Liver (tissue), 9 donors: ENCODE measurements around the gene LUC7L3. TPM values are rescaled to one million over a fixed set of nuclear protein-coding genes. Genes with fewer than 3 reads are reported as not detected.

Experiments
- DNase-seq: peaks from one replicate; pipeline ENCODE4 v3.0.0-alpha.2; 2017; ENCODE audit warnings: low spot score
- H3K27ac ChIP-seq, 2 donors: one replicate each; pipeline ENCODE4 v1.7.0; 2013; ENCODE audit warnings: inconsistent platforms in 2 of 2, low read length in 2 of 2, control low read depth in 1 of 2, low read depth in 1 of 2, mild to moderate bottlenecking in 1 of 2
- H3K27me3 ChIP-seq, 4 donors: one replicate each; pipeline versions ENCODE4 v1.6.1 to v1.7.0; 2013; ENCODE audit warnings: low read length in 3 of 4, inconsistent platforms in 1 of 4, mild to moderate bottlenecking in 1 of 4, moderate library complexity in 1 of 4; ENCODE audit not compliant: control insufficient read depth in 4 of 4, insufficient read depth in 4 of 4
- H3K36me3 ChIP-seq, 4 donors: one replicate each; pipeline versions ENCODE4 v1.6.1 to v1.7.0; 2013; ENCODE audit warnings: low read length in 3 of 4, mild to moderate bottlenecking in 3 of 4, low read depth in 1 of 4, moderate library complexity in 1 of 4; ENCODE audit not compliant: control insufficient read depth in 4 of 4, insufficient read depth in 3 of 4
- H3K4me1 ChIP-seq, 4 donors: one replicate each; pipeline versions ENCODE4 v1.6.1 to v1.7.0; 2013; ENCODE audit warnings: low read length in 3 of 4, mild to moderate bottlenecking in 3 of 4, moderate library complexity in 1 of 4; ENCODE audit not compliant: control insufficient read depth in 4 of 4, insufficient read depth in 4 of 4
- H3K4me3 ChIP-seq, 3 donors: one replicate each; pipeline versions ENCODE4 v1.6.1 to v1.7.0; 2013; ENCODE audit warnings: low read length in 3 of 3, control low read depth in 1 of 3, low read depth in 1 of 3, mild to moderate bottlenecking in 1 of 3
- H3K9ac ChIP-seq, 2 donors: one replicate each; pipeline ENCODE4 v1.7.0; 2013; ENCODE audit warnings: low read length in 2 of 2, mild to moderate bottlenecking in 2 of 2, moderate library complexity in 2 of 2, control low read depth in 1 of 2, low read depth in 1 of 2
- H3K9me3 ChIP-seq, 4 donors: one replicate each; pipeline versions ENCODE4 v1.6.1 to v1.7.0; 2013; ENCODE audit warnings: low read length in 3 of 4; ENCODE audit not compliant: control insufficient read depth in 4 of 4
- CTCF ChIP-seq: fragments of 150-350 bp; IDR thresholded peaks from 2 replicates; pipeline ENCODE4 v1.5.1; 2017; ENCODE audit warnings: improper control_type of control experiment, low read depth, low read length; ENCODE audit not compliant: missing input control
- FOXA2 ChIP-seq: IDR thresholded peaks from 2 replicates; pipeline ENCODE4 v1.6.1; 2016; ENCODE audit warnings: antibody characterized with exemption
- GABPA ChIP-seq, 2 donors: IDR thresholded peaks in 1 of 2; conservative IDR thresholded peaks in 1 of 2; 2 replicates each; pipeline ENCODE4 v1.6.1; 2016; ENCODE audit warnings: antibody characterized with exemption in 2 of 2, mild to moderate bottlenecking in 1 of 2, moderate library complexity in 1 of 2
- HNF4A ChIP-seq, 2 donors: conservative IDR thresholded peaks; 2 replicates each; pipeline ENCODE4 v1.6.1; 2016; ENCODE audit warnings: antibody characterized with exemption in 2 of 2, mild to moderate bottlenecking in 2 of 2
- JUND ChIP-seq, 2 donors: IDR thresholded peaks; 2 replicates each; pipeline ENCODE4 v1.6.1; 2016; ENCODE audit warnings: antibody characterized with exemption in 2 of 2
- MAX ChIP-seq: IDR thresholded peaks from 2 replicates; pipeline ENCODE4 v1.6.1; 2016; ENCODE audit warnings: antibody characterized with exemption
- NR2F2 ChIP-seq: IDR thresholded peaks from 2 replicates; pipeline ENCODE4 v1.6.1; 2016; ENCODE audit warnings: antibody characterized with exemption
- RXRA ChIP-seq, 2 donors: IDR thresholded peaks; 2 replicates each; pipeline ENCODE4 v1.6.1; 2017 to 2018; ENCODE audit warnings: antibody characterized with exemption in 2 of 2, mild to moderate bottlenecking in 1 of 2
- TAF1 ChIP-seq: conservative IDR thresholded peaks from 2 replicates; pipeline ENCODE4 v1.6.1; 2016; ENCODE audit warnings: antibody characterized with exemption, mild to moderate bottlenecking
- WGBS: extraction: QIAGEN DNeasy Blood & Tissue Kit; methylation state at CpG from one replicate; pipeline ENCODE4 v1.1.7; 2013; 5-methylcytosine and 5-hydroxymethylcytosine counted together
- polyA plus RNA-seq, 2 donors: library from polyadenylated mRNA; stranded (reverse) in 1 of 2; unstranded in 1 of 2; fragments of 200-250 nt in 1 of 2; fragments of >200 nt in 1 of 2; fragmentation: Nextera tagmentation in 1 of 2; extraction: Ambion mirVana in 1 of 2; gene quantifications; one replicate each; pipeline versions ENCODE4 v1.2.1 to v1.2.3, GENCODE V29; 2013 to 2015
- total RNA-seq, 2 donors: library from RNA; depleted of rRNA; stranded (reverse); fragments of >200 nt; gene quantifications; one replicate each; pipeline ENCODE4 v1.2.3, GENCODE V29; 2014
- TF ChIP-seq, protein P1 (sequence below): IDR thresholded peaks from 2 replicates; pipeline ENCODE4 v1.6.1; 2016; ENCODE audit warnings: antibody characterized with exemption, mild to moderate bottlenecking
- TF ChIP-seq, protein P2 (sequence below): IDR thresholded peaks from 2 replicates; pipeline ENCODE4 v1.6.1; 2016; ENCODE audit warnings: antibody characterized with exemption
- donor health status: healthy.
- donor health status: healthy.
- donor health status: healthy.
- donor health status: healthy.
- donor health status: healthy.

The LUC7L3 gene
- total and polyA plus RNA-seq, 4 donors, result 15.5 to 126 (median 26.2) TPM

DNA sequence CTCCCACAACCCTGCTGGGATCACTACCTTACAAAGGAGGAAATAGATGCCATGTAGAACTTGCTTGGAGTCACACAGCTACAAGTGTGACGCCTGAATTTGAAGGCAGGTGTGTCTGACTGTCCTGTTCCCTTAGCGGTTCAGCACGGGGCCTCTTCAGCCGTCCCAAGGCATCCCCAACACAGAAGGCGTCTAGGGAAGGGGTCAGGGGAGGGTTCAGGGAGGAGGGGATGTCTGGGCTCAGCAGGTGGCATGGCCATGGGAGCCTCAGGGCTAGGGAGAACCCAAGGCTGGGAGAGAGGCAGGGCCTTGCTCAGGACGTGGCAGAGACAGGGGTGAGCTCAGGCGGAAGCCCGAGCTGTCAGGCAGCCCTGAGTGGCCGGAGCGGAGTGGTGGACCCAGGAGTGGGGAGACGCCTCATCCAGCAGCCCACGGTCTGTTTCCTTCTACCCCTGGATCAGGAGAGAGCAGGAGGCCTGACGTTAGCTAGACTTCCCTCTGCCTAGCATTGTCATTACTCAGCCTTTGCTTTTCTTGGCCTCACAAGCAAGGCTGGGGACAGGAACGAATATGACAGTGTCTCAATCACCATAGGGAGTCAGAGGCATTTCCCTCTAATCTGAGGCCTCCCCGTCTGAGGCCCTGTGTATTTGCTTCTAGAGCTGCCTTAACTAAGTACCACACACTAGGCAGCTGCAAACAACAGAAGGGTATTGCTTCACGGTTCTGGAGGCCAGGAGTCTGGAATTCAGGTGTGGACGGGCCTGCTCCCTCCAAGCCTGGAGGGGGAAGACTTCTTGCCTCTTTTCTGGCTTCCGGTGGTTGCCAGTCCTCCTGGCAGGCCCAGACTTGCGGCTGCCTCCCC lies 79.3 kb downstream of the LUC7L3 start:
- H3K27me3 ChIP-seq, result no peaks in the 10 kb centered on the region
- H3K4me3 ChIP-seq, result no peak overlapping the region
- no peaks in the 10 kb centered on the region for H3K36me3 ChIP-seq
- 92% methylated on average over 19 of the region's 19 CpGs for WGBS
- H3K27ac ChIP-seq, result no peak overlapping the region
- no peaks in the 10 kb centered on the region for H3K9me3 ChIP-seq
- no peak overlapping the region for H3K9ac ChIP-seq
- TF ChIP-seq TAF1 (no peak), MAX (no peak), HNF4A (conservative IDR thresholded peaks at IDR 0.05) (no peak), RXRA (IDR thresholded peaks at IDR 0.05) (no peak), NR2F2 (no peak)
- TF ChIP-seq, protein P1, sequence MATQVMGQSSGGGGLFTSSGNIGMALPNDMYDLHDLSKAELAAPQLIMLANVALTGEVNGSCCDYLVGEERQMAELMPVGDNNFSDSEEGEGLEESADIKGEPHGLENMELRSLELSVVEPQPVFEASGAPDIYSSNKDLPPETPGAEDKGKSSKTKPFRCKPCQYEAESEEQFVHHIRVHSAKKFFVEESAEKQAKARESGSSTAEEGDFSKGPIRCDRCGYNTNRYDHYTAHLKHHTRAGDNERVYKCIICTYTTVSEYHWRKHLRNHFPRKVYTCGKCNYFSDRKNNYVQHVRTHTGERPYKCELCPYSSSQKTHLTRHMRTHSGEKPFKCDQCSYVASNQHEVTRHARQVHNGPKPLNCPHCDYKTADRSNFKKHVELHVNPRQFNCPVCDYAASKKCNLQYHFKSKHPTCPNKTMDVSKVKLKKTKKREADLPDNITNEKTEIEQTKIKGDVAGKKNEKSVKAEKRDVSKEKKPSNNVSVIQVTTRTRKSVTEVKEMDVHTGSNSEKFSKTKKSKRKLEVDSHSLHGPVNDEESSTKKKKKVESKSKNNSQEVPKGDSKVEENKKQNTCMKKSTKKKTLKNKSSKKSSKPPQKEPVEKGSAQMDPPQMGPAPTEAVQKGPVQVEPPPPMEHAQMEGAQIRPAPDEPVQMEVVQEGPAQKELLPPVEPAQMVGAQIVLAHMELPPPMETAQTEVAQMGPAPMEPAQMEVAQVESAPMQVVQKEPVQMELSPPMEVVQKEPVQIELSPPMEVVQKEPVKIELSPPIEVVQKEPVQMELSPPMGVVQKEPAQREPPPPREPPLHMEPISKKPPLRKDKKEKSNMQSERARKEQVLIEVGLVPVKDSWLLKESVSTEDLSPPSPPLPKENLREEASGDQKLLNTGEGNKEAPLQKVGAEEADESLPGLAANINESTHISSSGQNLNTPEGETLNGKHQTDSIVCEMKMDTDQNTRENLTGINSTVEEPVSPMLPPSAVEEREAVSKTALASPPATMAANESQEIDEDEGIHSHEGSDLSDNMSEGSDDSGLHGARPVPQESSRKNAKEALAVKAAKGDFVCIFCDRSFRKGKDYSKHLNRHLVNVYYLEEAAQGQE, result no peak
- TF ChIP-seq, protein P2, sequence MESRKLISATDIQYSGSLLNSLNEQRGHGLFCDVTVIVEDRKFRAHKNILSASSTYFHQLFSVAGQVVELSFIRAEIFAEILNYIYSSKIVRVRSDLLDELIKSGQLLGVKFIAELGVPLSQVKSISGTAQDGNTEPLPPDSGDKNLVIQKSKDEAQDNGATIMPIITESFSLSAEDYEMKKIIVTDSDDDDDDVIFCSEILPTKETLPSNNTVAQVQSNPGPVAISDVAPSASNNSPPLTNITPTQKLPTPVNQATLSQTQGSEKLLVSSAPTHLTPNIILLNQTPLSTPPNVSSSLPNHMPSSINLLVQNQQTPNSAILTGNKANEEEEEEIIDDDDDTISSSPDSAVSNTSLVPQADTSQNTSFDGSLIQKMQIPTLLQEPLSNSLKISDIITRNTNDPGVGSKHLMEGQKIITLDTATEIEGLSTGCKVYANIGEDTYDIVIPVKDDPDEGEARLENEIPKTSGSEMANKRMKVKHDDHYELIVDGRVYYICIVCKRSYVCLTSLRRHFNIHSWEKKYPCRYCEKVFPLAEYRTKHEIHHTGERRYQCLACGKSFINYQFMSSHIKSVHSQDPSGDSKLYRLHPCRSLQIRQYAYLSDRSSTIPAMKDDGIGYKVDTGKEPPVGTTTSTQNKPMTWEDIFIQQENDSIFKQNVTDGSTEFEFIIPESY, result no peak
- no peak for DNase-seq
- H3K4me1 ChIP-seq, result peaks cover 6 to 19% (median 14%) of the 10 kb centered on the region in 4 donors

DNA sequence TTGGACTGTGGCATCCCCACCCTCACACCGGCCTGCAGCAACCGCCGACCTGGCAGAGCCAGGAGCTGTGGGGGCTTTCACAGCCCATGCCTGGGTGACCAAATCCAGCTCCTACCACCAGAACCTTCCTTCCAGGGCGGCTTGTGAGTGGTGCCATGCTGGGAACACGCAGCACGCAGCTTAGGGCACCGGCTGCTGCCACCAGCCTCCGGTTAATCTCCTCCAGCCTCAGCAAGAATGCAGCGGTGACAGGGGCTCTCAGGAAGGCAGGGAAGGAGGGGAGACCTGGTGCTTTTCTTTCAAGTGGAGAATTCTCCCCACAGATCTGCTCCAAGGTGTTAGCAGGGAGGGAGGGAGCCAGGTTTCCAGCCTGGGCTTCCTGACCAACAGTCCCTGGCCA lies 80.2 kb downstream of the LUC7L3 start:
- H3K9me3 ChIP-seq, result no peaks in the 10 kb centered on the region
- no peaks in the 10 kb centered on the region for H3K36me3 ChIP-seq
- TF ChIP-seq TAF1 (no peak), HNF4A (conservative IDR thresholded peaks at IDR 0.05) (no peak), CTCF (no peak), GABPA (IDR thresholded peaks at IDR 0.05 in 1 of 2, conservative IDR thresholded peaks at IDR 0.05 in 1 of 2) (no peak), FOXA2 (no peak), JUND (IDR thresholded peaks at IDR 0.05) (no peak)
- no peak overlapping the region for H3K4me3 ChIP-seq
- no peak for DNase-seq
- H3K4me1 ChIP-seq, result peaks cover 6 to 28% (median 16%) of the 10 kb centered on the region in 4 donors
- no peak overlapping the region for H3K9ac ChIP-seq
- H3K27ac ChIP-seq, result no peak overlapping the region
- H3K27me3 ChIP-seq, result no peaks in the 10 kb centered on the region
- WGBS, result 94% methylated on average over 9 of the region's 9 CpGs
